PFSK-1 (cell line): ENCODE measurements around the gene PLEK2.

ENCODE experiments used
- FOXP2 ChIP-seq: optimal IDR thresholded peaks from 2 replicates; pipeline ENCODE3; 2011; ENCODE audit warnings: borderline replicate concordance, control low read depth, inconsistent platforms; ENCODE audit not compliant: insufficient read depth; ENCODE audit errors: extremely low read length, extremely low read depth
- POLR2AphosphoS5 ChIP-seq: IDR thresholded peaks from 2 replicates; pipeline ENCODE4 v1.6.1; 2012; ENCODE audit warnings: low read depth, mild to moderate bottlenecking, control low read depth, low read length, moderate library complexity
- REST ChIP-seq, 2 experiments: IDR thresholded peaks; 2 replicates each; pipeline versions ENCODE4 v1.6.1 to v1.8.0; 2011 to 2012; ENCODE audit warnings: low read depth in 2 of 2, low read length in 2 of 2, control low read depth in 1 of 2, inconsistent platforms in 1 of 2, mild to moderate bottlenecking in 1 of 2, moderate library complexity in 1 of 2; ENCODE audit not compliant: insufficient read depth in 1 of 2
- SIN3A ChIP-seq: IDR thresholded peaks from 2 replicates; pipeline ENCODE4 v1.6.1; 2012; ENCODE audit warnings: mild to moderate bottlenecking, low read length, moderate library complexity, borderline replicate concordance; ENCODE audit not compliant: insufficient read depth
- TAF1 ChIP-seq: IDR thresholded peaks from 2 replicates; pipeline ENCODE4 v1.6.1; 2012; ENCODE audit warnings: low read length, control low read depth, borderline replicate concordance; ENCODE audit not compliant: insufficient read depth

Gene PLEK2

GRCh38 chr14:67357969-67358354 is 54.0 kb downstream of the PLEK2 start:
- TF ChIP-seq POLR2AphosphoS5 (no peak), FOXP2 (no peak), SIN3A (no peak), TAF1 (no peak), REST (IDR thresholded peaks at IDR 0.05; ENCODE audit: insufficient read depth in 1 of 2, low read depth in 2 of 2, low read length in 2 of 2) (no peak)

- TF ChIP-seq POLR2AphosphoS5, result no peak
- TF ChIP-seq FOXP2, result no peak
- no peak for TF ChIP-seq REST (IDR thresholded peaks at IDR 0.05; ENCODE audit: insufficient read depth in 1 of 2, low read depth in 2 of 2, low read length in 2 of 2)
Observed at GRCh38 chr14:67357186-67357968, 54.6 kb downstream of the PLEK2 start.

- no peak for TF ChIP-seq POLR2AphosphoS5
Observed at GRCh38 chr14:67352055-67352454, 59.9 kb downstream of the PLEK2 start.

- TF ChIP-seq REST (IDR thresholded peaks at IDR 0.05; ENCODE audit: insufficient read depth in 1 of 2, low read depth in 2 of 2, low read length in 2 of 2), result no peak
- no peak for TF ChIP-seq SIN3A
- TF ChIP-seq TAF1, result no peak
- no peak for TF ChIP-seq FOXP2
Observed at GRCh38 chr14:67345583-67345982, 66.4 kb downstream of the PLEK2 start.

- TF ChIP-seq POLR2AphosphoS5, result no peak
Observed at GRCh38 chr14:67343601-67344230, 68.2 kb downstream of the PLEK2 start.
